GM23248 (cell line): Measurements from ENCODE around the gene RALGPS1.

Experiments used
- EZH2 ChIP-seq: fragments of 200-600 bp; sonication (generic); IDR thresholded peaks from 2 replicates; pipeline ENCODE4 v1.6.1; 2018; ENCODE audit warnings: antibody characterized with exemption, mild to moderate bottlenecking; ENCODE audit not compliant: insufficient read depth, poor library complexity, severe bottlenecking
- EZH2phosphoT487 ChIP-seq: fragments of 200-600 bp; sonication (generic); IDR thresholded peaks from 2 replicates; pipeline ENCODE4 v1.6.1; 2018; ENCODE audit warnings: antibody characterized with exemption, moderate library complexity, mild to moderate bottlenecking, low read depth; ENCODE audit not compliant: insufficient read depth

DNA sequence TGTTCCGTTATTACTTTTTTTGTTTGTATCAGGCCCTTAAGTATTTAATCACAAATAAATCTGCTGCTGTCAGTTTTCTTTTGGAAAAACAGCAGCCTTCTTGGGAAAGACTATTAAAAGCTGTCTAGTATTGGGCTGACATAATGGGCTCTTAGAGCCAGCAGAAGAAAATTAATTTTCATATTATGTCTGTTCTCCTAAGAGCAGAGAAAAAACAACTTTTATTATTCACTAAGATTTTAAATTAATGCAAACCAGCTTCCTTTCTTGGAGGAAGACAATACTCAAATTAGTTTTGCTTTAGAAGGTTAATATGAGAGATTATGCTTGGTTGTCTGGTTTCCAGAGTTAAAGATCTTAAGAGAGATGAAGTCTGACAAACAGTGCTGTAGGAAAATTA lies 319.4 kb downstream of the RALGPS1 start:
- no peak for TF ChIP-seq EZH2
- no peak for TF ChIP-seq EZH2phosphoT487
